Epithelial cell of esophagus (primary cell): ENCODE measurements around the gene ZNF425.
"Not testable (repeated sequence)": the region's sequence is repeated elsewhere in the genome, so short reads cannot be mapped to it uniquely, and the experiment has no call there.

ENCODE experiments used
- DNase-seq: peaks from one replicate; pipeline ENCODE4 v3.0.0; 2010; ENCODE audit warnings: low read depth
- H3K4me3 ChIP-seq: 2 replicates; pipeline ENCODE4 v1.5.1; 2011; ENCODE audit warnings: mild to moderate bottlenecking, low read length, control low read depth
- CTCF ChIP-seq: IDR thresholded peaks from 2 replicates; pipeline ENCODE4 v1.5.1; 2011; ENCODE audit warnings: low read depth, mild to moderate bottlenecking, low read length, control low read depth, inconsistent platforms; ENCODE audit not compliant: insufficient read depth; ENCODE audit errors: missing control alignments

The ZNF425 gene

GRCh38 chr7:149147072-149147751 is 21.1 kb upstream of the ZNF425 start, which contains the start of gene ZNF398:
ZNF398 (plus strand) TSS chr7:149147453; CDS start chr7:149147743, 290 bp downstream.
- DNase-seq, result peak; percentile 79
- H3K4me3 ChIP-seq, result peak within 1 kb of the TSS; percentile 73
- TF ChIP-seq CTCF, result peak; percentile 28

GRCh38 chr7:149145031-149145845 is 19.1 kb upstream of the ZNF425 start:
- DNase-seq, result peak; percentile 98
- TF ChIP-seq CTCF, result no peak

GRCh38 chr7:149144436-149144922 is 18.4 kb upstream of the ZNF425 start:
- H3K4me3 ChIP-seq, result peak overlapping the region; percentile 35

More at GRCh38 chr7:149145031-149145845, 19.1 kb upstream of the ZNF425 start:
- no peak overlapping the region for H3K4me3 ChIP-seq

GRCh38 chr7:149141893-149142292 is 15.8 kb upstream of the ZNF425 start:
- no peak for DNase-seq
- TF ChIP-seq CTCF, result no peak
- no peak overlapping the region for H3K4me3 ChIP-seq

More at GRCh38 chr7:149144436-149144922, 18.4 kb upstream of the ZNF425 start:
- DNase-seq, result not testable (repeated sequence)

GRCh38 chr7:149140831-149141230 is 14.7 kb upstream of the ZNF425 start:
- TF ChIP-seq CTCF, result no peak
- no peak overlapping the region for H3K4me3 ChIP-seq

GRCh38 chr7:149136118-149136517 is 10.0 kb upstream of the ZNF425 start:
- no peak overlapping the region for H3K4me3 ChIP-seq
- DNase-seq, result no peak
- TF ChIP-seq CTCF, result no peak

More at GRCh38 chr7:149140831-149141230, 14.7 kb upstream of the ZNF425 start:
- DNase-seq, result no peak

- DNase-seq, result no peak
- TF ChIP-seq CTCF, result no peak
- no peak overlapping the region for H3K4me3 ChIP-seq
Measured at GRCh38 chr7:149133028-149133710, 7.0 kb upstream of the ZNF425 start.
